ENCODE results near the gene UBR1. TPM values are rescaled to one million over a fixed set of nuclear protein-coding genes. Genes with fewer than 3 reads are reported as not detected.

The UBR1 gene
- total RNA-seq, 1 experiment from 2014 or later: 30.8 TPM

GRCh38 chr15:42974202-42974862 lies 131.5 kb downstream of the UBR1 start:
- no peak for DNase-seq (ENCODE audit: low spot score)
- intact Hi-C loops (cut with micrococcal nuclease; ENCODE audit: unreplicated experiment): no loop called here
- Histone ChIP-seq H3K36me3 (ENCODE audit: insufficient read depth, low read length, poor library complexity, severe bottlenecking) (peaks cover 15% of the 10 kb centered on the region), H3K27me3 (replicated peaks; ENCODE audit: insufficient read depth, low read depth, low read length, poor library complexity) (no peaks in the 10 kb centered on the region), H3K27ac (ENCODE audit: low read depth, low read length, poor library complexity, severe bottlenecking) (no peak overlapping the region), H3K4me1 (ENCODE audit: insufficient read depth, low read length, poor library complexity, severe bottlenecking) (no peaks in the 10 kb centered on the region), H3K9me3 (ENCODE audit: low read depth, low read length, poor library complexity, severe bottlenecking) (no peaks in the 10 kb centered on the region), H3K4me3 (ENCODE audit: low read depth, low read length, poor library complexity, severe bottlenecking) (no peak overlapping the region)
- no peak for TF ChIP-seq EZH2 (IDR thresholded peaks at IDR 0.05; ENCODE audit: borderline replicate concordance, low read depth, low read length, poor library complexity, severe bottlenecking)
- TF ChIP-seq, protein P1, sequence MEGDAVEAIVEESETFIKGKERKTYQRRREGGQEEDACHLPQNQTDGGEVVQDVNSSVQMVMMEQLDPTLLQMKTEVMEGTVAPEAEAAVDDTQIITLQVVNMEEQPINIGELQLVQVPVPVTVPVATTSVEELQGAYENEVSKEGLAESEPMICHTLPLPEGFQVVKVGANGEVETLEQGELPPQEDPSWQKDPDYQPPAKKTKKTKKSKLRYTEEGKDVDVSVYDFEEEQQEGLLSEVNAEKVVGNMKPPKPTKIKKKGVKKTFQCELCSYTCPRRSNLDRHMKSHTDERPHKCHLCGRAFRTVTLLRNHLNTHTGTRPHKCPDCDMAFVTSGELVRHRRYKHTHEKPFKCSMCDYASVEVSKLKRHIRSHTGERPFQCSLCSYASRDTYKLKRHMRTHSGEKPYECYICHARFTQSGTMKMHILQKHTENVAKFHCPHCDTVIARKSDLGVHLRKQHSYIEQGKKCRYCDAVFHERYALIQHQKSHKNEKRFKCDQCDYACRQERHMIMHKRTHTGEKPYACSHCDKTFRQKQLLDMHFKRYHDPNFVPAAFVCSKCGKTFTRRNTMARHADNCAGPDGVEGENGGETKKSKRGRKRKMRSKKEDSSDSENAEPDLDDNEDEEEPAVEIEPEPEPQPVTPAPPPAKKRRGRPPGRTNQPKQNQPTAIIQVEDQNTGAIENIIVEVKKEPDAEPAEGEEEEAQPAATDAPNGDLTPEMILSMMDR (conservative IDR thresholded peaks at IDR 0.05; ENCODE audit: low read depth, low read length): no peak
- ChIA-PET POLR2A (ENCODE audit: low non-redundant PET) (no interaction called here), CTCF (no interaction called here)
- BruUV-seq (replicated peaks): no TSS peak

- CTCF ChIA-PET: no interaction called here
- no TSS peak for BruUV-seq (replicated peaks)
- Histone ChIP-seq H3K27me3 (replicated peaks; ENCODE audit: insufficient read depth, low read depth, low read length, poor library complexity) (no peaks in the 10 kb centered on the region), H3K27ac (ENCODE audit: low read depth, low read length, poor library complexity, severe bottlenecking) (no peak overlapping the region), H3K36me3 (ENCODE audit: insufficient read depth, low read length, poor library complexity, severe bottlenecking) (peaks cover 15% of the 10 kb centered on the region), H3K4me3 (ENCODE audit: low read depth, low read length, poor library complexity, severe bottlenecking) (no peak overlapping the region), H3K9me3 (ENCODE audit: low read depth, low read length, poor library complexity, severe bottlenecking) (no peaks in the 10 kb centered on the region), H3K4me1 (ENCODE audit: insufficient read depth, low read length, poor library complexity, severe bottlenecking) (no peaks in the 10 kb centered on the region)
- intact Hi-C loops (cut with micrococcal nuclease; ENCODE audit: unreplicated experiment): no loop called here
- TF ChIP-seq, protein P1 (conservative IDR thresholded peaks at IDR 0.05; ENCODE audit: low read depth, low read length): no peak
- TF ChIP-seq EZH2 (IDR thresholded peaks at IDR 0.05; ENCODE audit: borderline replicate concordance, low read depth, low read length, poor library complexity, severe bottlenecking): no peak
- no peak for DNase-seq (ENCODE audit: low spot score)
- POLR2A ChIA-PET (ENCODE audit: low non-redundant PET): no interaction called here
These were observed 132.7 kb downstream of the UBR1 start for GRCh38 chr15:42973114-42973513.

- ChIA-PET POLR2A (ENCODE audit: low non-redundant PET) (no interaction called here), CTCF (no interaction called here)
- no TSS peak for BruUV-seq (replicated peaks)
- DNase-seq (ENCODE audit: low spot score): no peak
- Histone ChIP-seq H3K36me3 (ENCODE audit: insufficient read depth, low read length, poor library complexity, severe bottlenecking) (peaks cover 15% of the 10 kb centered on the region), H3K4me1 (ENCODE audit: insufficient read depth, low read length, poor library complexity, severe bottlenecking) (no peaks in the 10 kb centered on the region), H3K4me3 (ENCODE audit: low read depth, low read length, poor library complexity, severe bottlenecking) (no peak overlapping the region), H3K27ac (ENCODE audit: low read depth, low read length, poor library complexity, severe bottlenecking) (no peak overlapping the region), H3K9me3 (ENCODE audit: low read depth, low read length, poor library complexity, severe bottlenecking) (no peaks in the 10 kb centered on the region), H3K27me3 (replicated peaks; ENCODE audit: insufficient read depth, low read depth, low read length, poor library complexity) (no peaks in the 10 kb centered on the region)
- no peak for TF ChIP-seq EZH2 (IDR thresholded peaks at IDR 0.05; ENCODE audit: borderline replicate concordance, low read depth, low read length, poor library complexity, severe bottlenecking)
- TF ChIP-seq, protein P1 (conservative IDR thresholded peaks at IDR 0.05; ENCODE audit: low read depth, low read length): no peak
- intact Hi-C loops (cut with micrococcal nuclease; ENCODE audit: unreplicated experiment): no loop called here
These were observed 134.0 kb downstream of the UBR1 start for GRCh38 chr15:42971830-42972229.

Data from A673 (cell line).